Right lung (tissue), 10 donors: ENCODE data around the gene NACA2. TPM values are rescaled to one million over a fixed set of nuclear protein-coding genes. Genes with fewer than 3 reads are reported as not detected.
"Not testable (repeated sequence)": the region's sequence is repeated elsewhere in the genome, so short reads cannot be mapped to it uniquely, and the experiment has no call there.

Experiments used
- DNase-seq, 2 donors: peaks; one replicate each; pipeline ENCODE4 v3.0.0-alpha.2; 2013
- long read RNA-seq, 8 donors: transcript quantifications; one replicate each; lab custom pipeline, GENCODE V29; 2026
- polyA plus RNA-seq, 5 donors: library from polyadenylated mRNA; unstranded; fragments of 120-200 nt; gene quantifications; one replicate each; pipeline versions ENCODE4 v1.2.1 to v1.2.3, GENCODE V29; 2013; ENCODE audit warnings: inconsistent platforms in 1 of 5, low replicate concordance in 1 of 5; ENCODE audit not compliant: insufficient read length in 5 of 5, insufficient read depth in 1 of 5

NACA2 gene
- polyA plus RNA-seq, result 1 to 10 TPM; 2.0 to 2.9 (median 2.1) TPM
- long read RNA-seq, donor 1, partial matches to known transcripts, result 0 of 2 reads
- long read RNA-seq, donor 1, other reads (novel, unspliced or antisense), result 0 of 2 reads
- long read RNA-seq, donor 2, result 0 reads
- long read RNA-seq, donor 3, result 0 reads
- long read RNA-seq, donor 4, result 0 reads
- long read RNA-seq, donor 5, partial matches to known transcripts, result 0 of 1 reads
- long read RNA-seq, donor 5, other reads (novel, unspliced or antisense), result 0 of 1 reads
- long read RNA-seq, donor 6, partial matches to known transcripts, result 0 of 3 reads
- long read RNA-seq, donor 6, other reads (novel, unspliced or antisense), result 0 of 3 reads
- long read RNA-seq, donor 7, result 0 reads
- long read RNA-seq, donor 8, result 0 reads

- no peak for DNase-seq
Observed at GRCh38 chr17:61591018-61591417, at the start of gene NACA2. Gene NACA2, minus strand, starts transcription at chr17:61591219. Its CDS starts 39 bp downstream, at chr17:61591180.

GRCh38 chr17:61639818-61640217 is 48.8 kb upstream of the NACA2 start:
- no peak for DNase-seq

- no peak for DNase-seq
Observed at GRCh38 chr17:61638087-61638486, 47.1 kb upstream of the NACA2 start.

- peak in 1 of 2 donors; percentile 28 for DNase-seq
Observed at GRCh38 chr17:61635913-61636432, 45.0 kb upstream of the NACA2 start.

- no peak for DNase-seq
Observed at GRCh38 chr17:61634942-61635538, 44.0 kb upstream of the NACA2 start.

GRCh38 chr17:61634011-61634539 is 43.1 kb upstream of the NACA2 start:
- DNase-seq, result no peak

- no peak for DNase-seq
Observed at GRCh38 chr17:61632826-61633225, 41.8 kb upstream of the NACA2 start.

GRCh38 chr17:61631800-61632199 is 40.8 kb upstream of the NACA2 start:
- DNase-seq, result no peak

GRCh38 chr17:61628158-61628557 is 37.1 kb upstream of the NACA2 start:
- DNase-seq, result not testable (repeated sequence)

GRCh38 chr17:61627658-61628057 is 36.6 kb upstream of the NACA2 start:
- no peak for DNase-seq

- no peak for DNase-seq
Observed at GRCh38 chr17:61627125-61627524, 36.1 kb upstream of the NACA2 start.

GRCh38 chr17:61625564-61625963 is 34.5 kb upstream of the NACA2 start:
- DNase-seq, result no peak

GRCh38 chr17:61624951-61625350 is 33.9 kb upstream of the NACA2 start:
- no peak for DNase-seq

- DNase-seq, result no peak
Observed at GRCh38 chr17:61621317-61621716, 30.3 kb upstream of the NACA2 start.

- DNase-seq, result no peak
Observed at GRCh38 chr17:61619953-61620352, 28.9 kb upstream of the NACA2 start.

GRCh38 chr17:61619493-61619892 is 28.5 kb upstream of the NACA2 start:
- DNase-seq, result no peak

- no peak for DNase-seq
Observed at GRCh38 chr17:61618950-61619349, 27.9 kb upstream of the NACA2 start.

GRCh38 chr17:61617330-61617729 is 26.3 kb upstream of the NACA2 start:
- DNase-seq, result peak in 1 of 2 donors; percentile 31

- no peak for DNase-seq
Observed at GRCh38 chr17:61616783-61617182, 25.8 kb upstream of the NACA2 start.

- no peak for DNase-seq
Observed at GRCh38 chr17:61614219-61614618, 23.2 kb upstream of the NACA2 start.

- DNase-seq, result no peak
Observed at GRCh38 chr17:61611323-61611722, 20.3 kb upstream of the NACA2 start.

- DNase-seq, result no peak
Observed at GRCh38 chr17:61605692-61606091, 14.7 kb upstream of the NACA2 start.

GRCh38 chr17:61601297-61601696 is 10.3 kb upstream of the NACA2 start:
- DNase-seq, result no peak
